ENCODE data around the gene PPP1R14D.

Gene PPP1R14D

GRCh38 chr15:40850576-40851112 is 22.1 kb upstream of the PPP1R14D start:
- no peak overlapping the region for H3K9ac ChIP-seq (ENCODE audit: low read length)
- H3K36me3 ChIP-seq (ENCODE audit: low read length), result no peaks in the 10 kb centered on the region
- H3K9me2 ChIP-seq (replicated peaks; ENCODE audit: insufficient read depth, low read length), result no peaks in the 10 kb centered on the region
- H2AFZ ChIP-seq (ENCODE audit: low read depth, low read length, severe bottlenecking), result no peak overlapping the region
- H3K27me3 ChIP-seq (ENCODE audit: low read length), result no peaks in the 10 kb centered on the region
- H4K20me1 ChIP-seq (ENCODE audit: low read depth, low read length), result no peaks in the 10 kb centered on the region
- no peak for TF ChIP-seq EZH2phosphoT487 (conservative IDR thresholded peaks at IDR 0.05; ENCODE audit: low read length)
- TF ChIP-seq, protein P1, sequence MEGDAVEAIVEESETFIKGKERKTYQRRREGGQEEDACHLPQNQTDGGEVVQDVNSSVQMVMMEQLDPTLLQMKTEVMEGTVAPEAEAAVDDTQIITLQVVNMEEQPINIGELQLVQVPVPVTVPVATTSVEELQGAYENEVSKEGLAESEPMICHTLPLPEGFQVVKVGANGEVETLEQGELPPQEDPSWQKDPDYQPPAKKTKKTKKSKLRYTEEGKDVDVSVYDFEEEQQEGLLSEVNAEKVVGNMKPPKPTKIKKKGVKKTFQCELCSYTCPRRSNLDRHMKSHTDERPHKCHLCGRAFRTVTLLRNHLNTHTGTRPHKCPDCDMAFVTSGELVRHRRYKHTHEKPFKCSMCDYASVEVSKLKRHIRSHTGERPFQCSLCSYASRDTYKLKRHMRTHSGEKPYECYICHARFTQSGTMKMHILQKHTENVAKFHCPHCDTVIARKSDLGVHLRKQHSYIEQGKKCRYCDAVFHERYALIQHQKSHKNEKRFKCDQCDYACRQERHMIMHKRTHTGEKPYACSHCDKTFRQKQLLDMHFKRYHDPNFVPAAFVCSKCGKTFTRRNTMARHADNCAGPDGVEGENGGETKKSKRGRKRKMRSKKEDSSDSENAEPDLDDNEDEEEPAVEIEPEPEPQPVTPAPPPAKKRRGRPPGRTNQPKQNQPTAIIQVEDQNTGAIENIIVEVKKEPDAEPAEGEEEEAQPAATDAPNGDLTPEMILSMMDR (IDR thresholded peaks at IDR 0.05; ENCODE audit: insufficient read depth, low read length, poor library complexity, severe bottlenecking), result no peak
- H3F3A ChIP-seq (ENCODE audit: insufficient read depth), result no peaks in the 10 kb centered on the region
- H3K4me3 ChIP-seq (ENCODE audit: insufficient read depth, low read length, poor library complexity, severe bottlenecking), result no peak overlapping the region
- no peak overlapping the region for H3K4me2 ChIP-seq (ENCODE audit: low read depth, low read length, poor library complexity, severe bottlenecking)
- H3K79me2 ChIP-seq (ENCODE audit: insufficient read depth, low read length), result no peaks in the 10 kb centered on the region
- H3K27ac ChIP-seq (ENCODE audit: low read depth, low read length), result no peak overlapping the region
- no peaks in the 10 kb centered on the region for H3K9me3 ChIP-seq (ENCODE audit: insufficient read depth, low read length)

GRCh38 chr15:40847223-40847961 is 18.9 kb upstream of the PPP1R14D start:
- Histone ChIP-seq H3K79me2 (ENCODE audit: insufficient read depth, low read length) (no peaks in the 10 kb centered on the region), H3K4me3 (ENCODE audit: insufficient read depth, low read length, poor library complexity, severe bottlenecking) (no peak overlapping the region), H2AFZ (ENCODE audit: low read depth, low read length, severe bottlenecking) (no peak overlapping the region)

GRCh38 chr15:40846841-40847222 is 18.3 kb upstream of the PPP1R14D start:
- Histone ChIP-seq H3K9me3 (ENCODE audit: insufficient read depth, low read length) (no peaks in the 10 kb centered on the region), H3F3A (ENCODE audit: insufficient read depth) (no peaks in the 10 kb centered on the region), H3K4me3 (ENCODE audit: insufficient read depth, low read length, poor library complexity, severe bottlenecking) (no peak overlapping the region), H3K27me3 (ENCODE audit: low read length) (no peaks in the 10 kb centered on the region), H4K20me1 (ENCODE audit: low read depth, low read length) (no peaks in the 10 kb centered on the region), H3K36me3 (ENCODE audit: low read length) (no peaks in the 10 kb centered on the region), H3K9ac (ENCODE audit: low read length) (no peak overlapping the region), H3K27ac (ENCODE audit: low read depth, low read length) (no peak overlapping the region), H3K79me2 (ENCODE audit: insufficient read depth, low read length) (no peaks in the 10 kb centered on the region), H3K4me2 (ENCODE audit: low read depth, low read length, poor library complexity, severe bottlenecking) (no peak overlapping the region), H3K9me2 (replicated peaks; ENCODE audit: insufficient read depth, low read length) (no peaks in the 10 kb centered on the region), H2AFZ (ENCODE audit: low read depth, low read length, severe bottlenecking) (no peak overlapping the region)
- TF ChIP-seq, protein P1 (IDR thresholded peaks at IDR 0.05; ENCODE audit: insufficient read depth, low read length, poor library complexity, severe bottlenecking), result no peak
- no peak for TF ChIP-seq EZH2phosphoT487 (conservative IDR thresholded peaks at IDR 0.05; ENCODE audit: low read length)

More at GRCh38 chr15:40847223-40847961, 18.9 kb upstream of the PPP1R14D start:
- Histone ChIP-seq H3K27ac (ENCODE audit: low read depth, low read length) (no peak overlapping the region), H3F3A (ENCODE audit: insufficient read depth) (no peaks in the 10 kb centered on the region), H3K9ac (ENCODE audit: low read length) (no peak overlapping the region), H4K20me1 (ENCODE audit: low read depth, low read length) (no peaks in the 10 kb centered on the region), H3K9me2 (replicated peaks; ENCODE audit: insufficient read depth, low read length) (no peaks in the 10 kb centered on the region), H3K27me3 (ENCODE audit: low read length) (no peaks in the 10 kb centered on the region), H3K36me3 (ENCODE audit: low read length) (no peaks in the 10 kb centered on the region), H3K4me2 (ENCODE audit: low read depth, low read length, poor library complexity, severe bottlenecking) (no peak overlapping the region), H3K9me3 (ENCODE audit: insufficient read depth, low read length) (no peaks in the 10 kb centered on the region)
- TF ChIP-seq, protein P1 (IDR thresholded peaks at IDR 0.05; ENCODE audit: insufficient read depth, low read length, poor library complexity, severe bottlenecking), result no peak
- no peak for TF ChIP-seq EZH2phosphoT487 (conservative IDR thresholded peaks at IDR 0.05; ENCODE audit: low read length)

Data from SU-DHL-6 (cell line).